HG03175 (cell line): ENCODE data around the gene PRKCA.

Experiments used
- ATAC-seq: cut with Tn5 transposase; IDR thresholded peaks from one replicate; pipeline ENCODE4 v1.9.1; 2021; ENCODE audit warnings: mild to moderate bottlenecking, moderate library complexity; ENCODE audit not compliant: unreplicated experiment

The PRKCA gene

DNA sequence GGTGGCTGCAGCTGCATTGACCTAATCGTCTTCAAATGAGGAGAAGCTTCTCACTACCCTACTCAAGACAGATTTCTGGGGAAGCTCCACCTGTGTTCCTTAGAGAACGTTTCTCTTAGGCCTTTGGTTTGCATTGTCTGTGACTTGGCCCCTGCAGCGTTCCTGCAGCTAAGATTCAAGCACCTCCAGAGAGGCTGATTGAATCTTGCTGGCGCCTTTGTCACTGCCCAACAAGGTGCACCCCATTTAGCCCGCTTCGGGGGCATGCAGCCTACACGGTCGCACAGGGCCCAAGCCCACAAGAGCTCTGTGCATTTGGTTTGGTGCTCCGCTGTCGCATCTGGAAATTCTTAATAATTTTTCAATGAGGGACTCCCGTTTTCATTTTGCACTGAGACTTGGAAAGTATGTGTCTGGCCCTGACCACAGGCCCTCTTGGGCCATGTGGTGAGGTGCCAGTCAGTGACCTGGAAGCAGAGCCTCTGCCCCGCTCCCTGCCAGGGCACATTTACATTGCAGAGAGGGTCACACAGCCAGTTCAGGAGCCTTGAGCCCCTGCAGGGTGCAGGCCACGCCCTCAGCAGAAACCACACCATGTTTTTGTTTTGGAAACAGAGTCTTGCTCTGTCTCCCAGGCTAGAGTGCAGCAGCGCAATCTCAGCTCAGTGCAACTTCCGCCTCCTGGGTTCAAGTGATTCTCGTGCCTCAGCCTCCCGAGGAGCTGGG lies 481.4 kb downstream of the PRKCA start:
- ATAC-seq, result no peak

DNA sequence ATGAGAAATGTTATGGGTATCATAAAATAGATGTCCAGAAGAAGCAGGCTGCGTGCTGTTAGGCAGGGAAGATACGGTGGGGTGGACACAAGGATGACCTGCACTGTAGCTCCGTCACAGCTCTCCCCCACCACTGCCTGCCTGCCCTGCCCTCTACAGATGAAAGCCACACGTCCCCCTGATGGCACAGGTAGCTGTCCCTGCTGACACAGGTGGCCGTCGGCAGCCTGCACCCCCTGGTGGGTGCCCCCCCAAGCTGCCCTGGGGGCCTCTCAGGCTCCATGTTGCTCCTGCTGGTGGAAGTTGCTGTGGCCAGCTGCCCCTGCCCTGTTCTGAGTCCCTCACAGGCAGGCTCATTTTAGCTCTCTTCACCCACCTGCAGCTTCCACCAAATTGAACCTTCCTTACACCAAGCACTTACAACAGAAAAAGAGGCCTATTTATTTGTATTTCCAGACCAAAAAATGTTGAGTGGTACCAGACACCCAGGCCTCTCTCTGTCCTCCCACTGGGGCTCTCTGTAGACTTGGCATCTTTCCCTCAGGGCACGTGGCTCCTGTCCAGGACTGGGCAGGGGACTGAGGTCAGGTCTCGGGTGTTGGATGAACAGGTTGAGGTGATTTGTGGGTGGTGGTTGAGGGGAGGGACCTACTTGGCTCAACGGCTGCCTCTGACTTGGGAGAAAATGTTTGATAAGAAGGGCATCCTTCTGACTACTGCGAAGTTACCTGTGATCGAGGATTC lies 482.4 kb downstream of the PRKCA start:
- ATAC-seq, result no peak

GRCh38 chr17:66786107-66786506 lies 483.7 kb downstream of the PRKCA start:
- no peak for ATAC-seq

GRCh38 chr17:66787914-66788313 lies 485.5 kb downstream of the PRKCA start:
- ATAC-seq, result no peak

DNA sequence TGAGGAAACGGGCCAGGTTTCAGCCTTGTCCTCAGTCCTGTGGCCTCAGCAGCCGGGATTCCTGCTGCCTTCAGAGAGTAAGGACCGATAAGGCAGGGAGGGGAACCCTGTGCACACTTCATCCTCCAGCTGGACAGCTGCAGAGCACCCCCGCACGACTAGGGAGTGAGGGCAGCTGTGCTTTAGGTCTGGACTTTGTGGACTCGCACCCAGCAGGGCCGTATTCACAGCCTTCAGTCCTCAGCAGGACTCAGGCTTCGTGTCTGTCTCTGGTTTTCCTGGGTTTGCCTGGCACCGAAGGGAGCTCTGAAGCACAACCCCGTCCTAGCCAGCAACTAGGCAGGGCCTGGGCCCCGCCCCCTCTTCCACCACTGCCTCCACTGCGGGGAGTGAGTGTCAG lies 486.7 kb downstream of the PRKCA start:
- ATAC-seq, result no peak

DNA sequence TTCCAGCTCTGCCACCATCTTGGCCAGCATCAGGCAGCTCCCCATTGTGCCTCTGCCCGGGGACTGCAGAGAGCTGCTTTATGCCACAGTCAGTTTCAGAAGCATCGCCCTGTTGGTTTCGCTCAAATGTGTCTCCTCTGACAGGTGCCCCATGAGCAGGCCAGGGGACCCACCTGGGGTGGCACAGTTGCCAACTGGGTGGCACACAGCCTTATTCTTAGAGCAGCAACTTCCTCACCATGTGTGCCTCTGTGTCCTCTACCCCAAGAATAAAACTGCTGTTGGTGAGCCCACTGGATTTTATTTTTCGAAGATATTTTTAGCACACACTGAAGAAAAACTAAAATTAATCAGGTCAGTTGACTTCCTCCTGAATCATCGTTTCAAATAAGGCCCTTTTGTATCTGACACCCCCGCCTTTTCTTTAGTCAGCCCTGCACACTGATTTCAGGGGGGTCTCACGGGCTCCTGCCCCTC lies 487.6 kb downstream of the PRKCA start:
- ATAC-seq, result no peak

DNA sequence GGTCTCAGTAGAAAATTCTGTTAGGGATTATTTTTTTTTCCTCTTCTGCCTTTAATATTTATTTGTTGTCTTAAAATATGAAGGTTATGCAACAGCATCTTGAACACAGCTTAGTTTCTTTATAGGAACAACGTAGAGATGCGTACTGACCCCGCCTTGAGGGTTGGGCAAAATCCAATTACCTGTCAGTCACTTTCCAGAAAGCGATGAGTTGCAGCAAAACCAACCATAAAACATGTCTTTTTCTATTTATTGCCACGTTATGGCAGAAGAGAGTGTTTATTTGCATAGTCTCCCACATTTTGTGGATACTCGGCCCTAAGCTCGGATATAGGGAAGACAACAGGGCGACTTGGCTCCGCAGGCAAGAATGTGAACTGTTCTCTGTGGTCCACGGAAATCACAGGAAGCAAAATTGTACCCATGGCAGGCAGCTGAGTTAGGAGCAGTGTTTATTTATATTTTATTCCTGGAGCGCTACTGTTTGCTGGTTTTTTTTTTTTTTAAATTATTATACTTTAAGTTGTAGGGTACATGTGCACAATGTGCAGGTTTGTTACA lies 488.2 kb downstream of the PRKCA start:
- no peak for ATAC-seq

GRCh38 chr17:66791347-66791746 lies 488.9 kb downstream of the PRKCA start:
- ATAC-seq, result no peak

DNA sequence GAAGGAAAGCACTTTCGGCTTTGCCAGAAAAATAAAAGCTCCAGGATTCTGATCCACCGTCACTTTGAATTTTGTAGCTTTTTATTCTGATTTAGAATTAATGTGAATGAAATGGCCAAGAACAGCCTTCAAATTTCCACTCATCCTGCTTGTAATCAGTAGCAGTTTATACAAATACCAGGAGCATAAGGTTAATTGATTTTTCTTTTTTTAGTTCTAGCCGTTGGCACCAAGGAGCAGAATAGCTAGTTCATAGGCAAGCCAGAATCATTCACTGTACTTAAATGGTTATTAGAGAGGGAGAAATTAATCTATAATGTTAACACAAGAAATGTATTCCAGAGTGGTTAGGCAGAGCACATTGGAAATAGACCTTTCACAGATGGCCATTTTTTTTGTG lies 491.4 kb downstream of the PRKCA start:
- no peak for ATAC-seq

- no peak for ATAC-seq
Observed at GRCh38 chr17:66795486-66795885, 493.1 kb downstream of the PRKCA start.

DNA sequence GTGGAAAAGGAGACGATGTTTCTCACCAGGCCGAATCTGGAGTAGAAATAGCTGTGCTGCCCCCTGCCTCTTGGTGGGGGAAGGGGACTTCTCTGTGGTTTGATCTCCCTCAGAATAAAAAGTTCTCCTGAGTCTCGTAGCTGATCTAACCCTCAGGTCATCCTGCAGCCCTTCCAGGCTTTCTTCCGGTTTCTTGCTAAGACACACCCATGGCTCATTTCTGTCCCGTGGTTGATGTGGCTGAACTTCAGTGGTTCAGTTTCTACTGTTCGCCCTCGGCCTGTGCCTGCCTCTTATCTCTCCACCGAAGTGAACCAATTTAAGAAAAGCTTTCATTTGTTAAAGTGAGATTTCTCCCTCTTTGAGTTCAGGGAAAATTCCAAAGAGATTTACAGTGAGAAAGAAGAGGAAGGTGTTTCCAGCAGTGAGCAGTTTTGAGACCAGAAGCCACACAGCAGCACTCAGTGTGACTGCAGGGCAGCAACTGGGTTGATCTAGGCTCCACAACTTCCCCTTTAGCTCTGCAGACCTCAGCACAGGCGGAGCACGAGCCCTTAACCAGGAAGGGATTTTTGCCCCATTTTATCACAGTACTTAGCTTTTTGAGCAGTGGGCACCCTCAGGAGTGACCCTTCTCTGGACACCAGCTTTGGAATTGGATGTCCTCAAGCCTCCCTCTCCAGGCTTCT lies 497.6 kb downstream of the PRKCA start:
- no peak for ATAC-seq

DNA sequence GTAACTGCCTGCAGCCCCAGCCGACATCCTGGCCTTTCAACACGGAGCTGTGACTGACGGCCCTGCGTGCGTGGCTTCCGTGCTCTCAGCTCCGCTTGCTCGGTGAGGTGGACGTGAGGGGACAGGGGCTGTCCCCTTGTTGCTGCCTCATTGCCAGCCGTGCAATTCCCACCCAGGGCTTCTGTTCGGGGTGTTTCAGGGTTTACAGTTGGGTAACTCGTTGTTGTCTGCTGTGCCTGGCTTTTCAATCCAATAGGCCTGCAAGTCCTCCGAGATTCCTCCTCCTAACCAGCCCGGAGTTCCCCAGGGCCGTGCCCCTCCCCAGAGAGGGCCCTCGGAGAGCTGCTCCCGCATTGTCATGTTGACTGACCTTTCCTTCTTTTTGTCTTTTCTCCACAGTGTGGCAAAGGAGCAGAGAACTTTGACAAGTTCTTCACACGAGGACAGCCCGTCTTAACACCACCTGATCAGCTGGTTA lies 501.1 kb downstream of the PRKCA start:
- ATAC-seq, result no peak

DNA sequence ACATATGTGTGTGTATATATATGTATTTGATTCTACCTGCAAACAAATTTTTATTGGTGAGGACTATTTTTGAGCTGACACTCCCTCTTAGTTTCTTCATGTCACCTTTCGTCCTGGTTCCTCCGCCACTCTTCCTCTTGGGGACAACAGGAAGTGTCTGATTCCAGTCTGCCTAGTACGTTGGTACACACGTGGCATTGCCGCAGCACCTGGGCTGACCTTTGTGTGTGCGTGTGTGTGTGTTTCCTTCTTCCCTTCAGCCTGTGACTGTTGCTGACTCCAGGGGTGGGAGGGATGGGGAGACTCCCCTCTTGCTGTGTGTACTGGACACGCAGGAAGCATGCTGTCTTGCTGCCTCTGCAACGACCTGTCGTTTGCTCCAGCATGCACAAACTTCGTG lies 503.2 kb downstream of the PRKCA start:
- ATAC-seq, result no peak

DNA sequence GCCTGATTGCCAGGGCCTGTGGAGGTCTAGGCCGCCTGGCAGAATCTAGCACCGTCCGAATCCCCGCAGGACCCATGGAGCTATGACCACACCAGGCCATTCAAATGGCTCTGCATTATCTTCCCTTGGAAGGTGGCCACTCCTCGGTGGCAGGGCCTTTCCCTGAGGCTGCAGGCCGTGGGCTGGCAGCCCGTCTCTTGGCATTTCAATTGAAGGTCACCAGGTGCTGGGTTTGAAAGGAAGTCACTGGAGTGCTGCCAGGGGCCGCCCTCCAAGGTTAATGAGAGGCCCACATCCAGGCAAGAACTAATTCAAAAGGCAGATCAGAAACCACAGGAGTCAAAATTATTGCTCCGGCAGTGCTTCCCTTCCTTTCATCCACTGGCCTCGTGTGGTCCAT lies 504.8 kb downstream of the PRKCA start:
- no peak for ATAC-seq

DNA sequence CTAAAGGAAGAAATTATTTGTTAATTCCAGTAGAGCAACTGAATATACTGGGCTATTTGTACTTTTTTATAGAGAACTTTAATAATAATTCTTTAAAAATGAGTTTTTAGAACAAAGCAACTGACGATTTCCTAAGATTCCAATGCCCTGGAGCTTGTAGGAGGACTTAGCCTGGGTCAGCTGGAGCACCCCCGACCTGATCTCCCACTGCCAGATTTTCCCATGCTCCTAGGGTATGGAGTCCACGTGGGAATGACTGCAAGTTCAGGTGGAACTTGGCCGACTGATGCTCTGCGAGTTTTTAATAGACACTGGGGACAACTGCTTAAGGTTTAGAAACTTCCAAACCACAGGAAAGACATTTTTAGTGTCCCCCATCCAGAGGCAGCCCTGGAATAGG lies 507.0 kb downstream of the PRKCA start:
- ATAC-seq, result no peak

- ATAC-seq, result no peak
Observed at GRCh38 chr17:66810951-66811682, 508.7 kb downstream of the PRKCA start.

DNA sequence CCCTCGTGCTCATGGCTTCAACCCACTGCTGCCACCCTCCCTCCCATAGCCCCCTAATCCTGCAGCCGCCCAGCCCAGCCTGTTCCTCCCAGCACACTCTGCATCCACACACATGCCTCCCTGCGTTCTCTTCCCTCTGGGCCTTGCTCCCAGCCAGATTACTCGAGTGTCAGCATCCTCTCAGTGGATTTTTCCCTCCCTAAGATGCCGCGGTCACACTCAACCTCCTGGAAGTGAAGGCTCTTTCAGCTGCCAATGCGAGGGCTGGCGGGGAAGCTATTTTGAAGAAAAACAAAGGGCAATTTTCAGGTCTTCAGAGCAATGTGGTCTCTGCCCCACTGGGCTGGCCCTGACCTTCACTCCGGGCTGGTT lies 509.3 kb downstream of the PRKCA start:
- ATAC-seq, result no peak

DNA sequence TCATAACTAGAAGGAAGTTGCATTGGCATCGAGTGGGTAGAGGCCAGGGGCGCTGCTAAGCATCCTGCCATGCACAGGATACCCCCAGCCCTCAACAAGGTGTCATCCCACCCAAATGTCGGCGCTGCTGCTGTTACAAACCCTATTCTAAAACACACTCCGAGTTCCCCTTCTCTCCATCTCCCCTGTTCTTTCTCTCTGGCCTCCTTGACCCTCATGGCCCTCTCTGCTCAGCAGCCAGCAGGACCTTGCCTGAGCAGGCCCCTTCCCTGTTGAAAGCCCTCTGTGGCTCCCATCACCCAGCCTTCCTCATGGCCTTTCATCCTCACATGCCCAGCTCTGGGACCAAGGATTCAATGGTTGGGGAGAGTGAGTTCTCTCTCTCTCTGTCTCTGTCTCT lies 510.2 kb downstream of the PRKCA start:
- ATAC-seq, result no peak

DNA sequence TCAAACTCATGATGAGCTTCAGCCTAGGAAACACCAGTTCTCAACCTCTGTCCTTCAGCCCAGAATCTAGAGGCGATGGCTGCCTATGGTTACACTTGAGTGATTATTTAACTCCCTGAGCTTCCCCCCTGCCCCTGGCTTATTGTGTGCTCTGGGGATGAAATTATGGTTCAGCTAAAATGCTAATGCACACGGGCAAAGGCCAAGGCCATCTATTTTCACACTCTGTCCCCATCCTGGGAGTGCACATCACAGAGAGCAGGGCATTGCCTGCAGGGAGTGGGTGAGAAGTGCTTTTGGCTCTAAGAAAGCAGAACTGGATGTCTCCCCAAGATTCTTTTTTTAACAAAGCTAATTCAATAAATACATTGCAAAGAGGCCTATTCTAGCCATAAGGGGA lies 510.9 kb downstream of the PRKCA start:
- ATAC-seq, result no peak

GRCh38 chr17:66814026-66814425 lies 511.6 kb downstream of the PRKCA start:
- no peak for ATAC-seq

DNA sequence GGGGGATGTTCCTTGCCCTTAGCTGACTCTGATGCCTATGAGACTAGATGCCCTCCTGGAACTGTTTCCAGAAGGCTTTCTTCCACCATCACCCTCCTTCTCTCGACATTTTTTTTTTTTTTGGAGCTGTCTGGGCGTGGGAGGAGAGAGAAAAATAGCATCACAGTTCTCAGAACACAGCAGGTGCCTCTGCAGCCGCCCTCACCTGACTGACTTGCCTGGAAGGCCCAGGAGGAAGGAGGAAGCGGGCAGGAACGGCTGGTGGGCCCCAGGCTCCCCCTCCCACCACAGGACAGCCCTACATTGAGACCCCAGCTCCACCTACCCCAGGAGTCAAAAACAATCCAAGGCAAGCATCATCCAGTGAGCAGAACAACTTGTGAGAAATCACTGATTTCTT lies 512.2 kb downstream of the PRKCA start:
- ATAC-seq, result no peak
